Stimulated activated CD4-positive, alpha-beta T cell treated with anti-CD3 and anti-CD28 coated beads, Interleukin-2, amount 100 ng/mL, for 4 hours (primary cell): ENCODE measurements around the gene OBP2A.
"Not testable (repeated sequence)": the region's sequence is repeated elsewhere in the genome, so short reads cannot be mapped to it uniquely, and the experiment has no call there.

Source experiments
- DNase-seq: peaks from one replicate; pipeline ENCODE4 v3.0.0-alpha.2; 2020; ENCODE audit warnings: low read depth

OBP2A gene

DNA sequence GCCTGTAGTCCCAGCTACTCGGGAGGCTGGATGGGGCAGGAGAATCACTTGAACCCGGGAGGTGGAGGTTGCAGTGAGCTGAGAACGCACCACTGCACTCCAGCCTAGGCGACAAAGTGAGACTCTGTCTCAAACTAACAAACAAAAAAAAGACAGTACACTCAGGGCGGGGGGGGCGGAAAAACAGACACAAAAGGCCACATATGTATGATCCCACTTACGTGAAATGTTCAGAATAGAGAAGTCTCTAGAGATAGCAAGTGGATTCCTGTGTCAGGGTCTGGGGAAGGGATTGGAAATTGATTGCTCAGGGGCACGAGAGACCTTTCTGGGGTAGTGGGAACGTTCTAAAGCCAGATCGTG is 33.7 kb upstream of the OBP2A start:
- DNase-seq = no peak

DNA sequence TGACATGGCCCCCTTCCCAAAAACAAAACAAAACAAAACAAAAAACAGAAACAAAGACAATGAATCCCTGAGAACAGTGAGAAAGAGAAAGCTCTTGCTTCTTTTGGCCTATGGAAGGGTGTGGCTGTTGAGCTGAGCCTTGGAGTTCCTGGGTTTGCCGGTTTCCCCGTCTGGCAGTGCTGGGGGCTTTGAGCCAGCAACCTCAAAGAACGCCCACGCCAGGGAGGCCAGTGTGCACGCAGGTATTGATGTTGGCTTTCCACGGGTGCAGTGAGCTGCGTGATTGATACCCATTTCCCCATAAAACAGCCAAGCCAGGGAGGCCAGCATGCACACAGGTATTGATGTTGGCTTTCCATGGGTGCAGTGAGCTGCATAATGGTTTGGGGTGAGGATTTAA is 33.0 kb upstream of the OBP2A start:
- no peak for DNase-seq

DNA sequence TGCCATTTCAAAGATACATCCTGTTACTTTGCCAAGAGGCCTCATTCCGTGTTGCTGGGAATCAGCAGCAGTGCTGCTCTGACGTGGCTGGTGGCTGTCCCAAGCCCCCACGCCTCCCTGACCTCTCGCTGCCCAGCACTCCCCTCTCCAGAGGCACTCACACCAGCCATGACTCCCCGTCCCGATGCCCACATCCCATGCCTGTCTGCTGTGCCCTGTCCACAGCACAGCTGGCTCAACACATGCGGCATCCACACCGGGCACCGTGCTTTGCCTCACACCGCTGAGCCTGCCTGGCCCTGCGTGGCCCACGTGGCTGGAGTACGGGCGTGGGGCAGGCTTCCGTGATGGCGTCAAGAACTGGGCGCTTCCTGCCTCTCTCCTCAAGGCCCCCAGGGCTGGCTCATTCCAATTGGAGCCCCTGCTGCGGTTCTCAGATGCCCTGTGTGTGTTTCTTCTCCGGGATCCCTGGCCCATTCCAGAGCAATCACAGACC is 32.5 kb upstream of the OBP2A start:
- no peak for DNase-seq

DNA sequence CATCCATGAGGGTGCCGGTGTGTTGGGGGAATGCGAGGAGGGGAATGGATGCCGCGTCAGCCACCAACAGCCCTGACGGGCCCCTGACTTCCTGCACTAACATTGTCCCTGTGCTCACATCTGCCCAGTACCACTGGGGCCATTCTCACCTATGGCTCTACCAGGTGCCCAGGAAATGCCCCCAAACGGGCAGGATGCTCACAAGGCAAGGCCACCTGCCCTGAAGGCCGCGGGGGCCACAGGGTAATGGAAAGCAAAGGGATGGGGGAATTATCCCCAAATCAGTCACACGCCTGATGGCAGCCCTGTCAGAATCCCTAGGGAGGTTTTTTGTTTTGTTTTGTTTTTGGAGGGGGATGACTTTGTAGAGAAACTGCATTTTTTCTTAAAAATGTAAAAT is 32.0 kb upstream of the OBP2A start:
- not testable (repeated sequence) for DNase-seq

DNA sequence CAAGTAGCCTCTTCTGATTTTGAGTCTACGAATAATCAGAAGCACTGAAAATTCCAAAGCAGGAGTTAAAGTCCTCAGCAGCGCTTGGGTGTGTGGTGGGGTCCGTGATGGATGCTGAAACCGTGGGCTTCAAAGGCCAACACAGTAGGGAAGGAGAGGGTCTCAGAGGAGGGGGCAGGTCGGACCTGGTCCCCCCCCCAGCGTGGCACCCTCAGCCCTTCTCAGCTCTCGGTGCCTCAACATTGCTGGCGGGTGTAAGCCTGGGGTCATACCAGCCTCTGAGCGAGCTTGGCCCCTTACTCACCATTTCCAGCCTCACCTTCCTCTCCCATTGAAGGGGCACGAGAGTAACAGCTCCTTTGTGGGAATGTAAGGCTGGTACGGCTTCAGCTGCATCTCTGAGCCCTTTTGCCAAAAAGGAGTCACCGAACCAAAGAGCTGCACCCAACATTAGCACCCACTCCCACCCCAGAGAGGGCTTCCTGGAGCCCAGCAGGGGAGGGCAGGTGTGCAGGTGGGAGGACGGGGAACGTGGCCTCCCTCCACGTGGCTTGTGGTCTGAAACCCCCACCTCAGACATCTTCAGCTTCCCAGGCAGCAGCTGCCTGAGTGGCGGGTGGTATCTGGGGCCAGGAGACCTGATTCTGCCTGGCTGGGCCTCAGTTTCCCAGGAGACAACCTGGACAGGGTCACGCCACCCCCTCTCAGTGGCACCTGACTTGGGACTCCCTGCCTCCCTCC is 31.4 kb upstream of the OBP2A start:
- no peak for DNase-seq

DNA sequence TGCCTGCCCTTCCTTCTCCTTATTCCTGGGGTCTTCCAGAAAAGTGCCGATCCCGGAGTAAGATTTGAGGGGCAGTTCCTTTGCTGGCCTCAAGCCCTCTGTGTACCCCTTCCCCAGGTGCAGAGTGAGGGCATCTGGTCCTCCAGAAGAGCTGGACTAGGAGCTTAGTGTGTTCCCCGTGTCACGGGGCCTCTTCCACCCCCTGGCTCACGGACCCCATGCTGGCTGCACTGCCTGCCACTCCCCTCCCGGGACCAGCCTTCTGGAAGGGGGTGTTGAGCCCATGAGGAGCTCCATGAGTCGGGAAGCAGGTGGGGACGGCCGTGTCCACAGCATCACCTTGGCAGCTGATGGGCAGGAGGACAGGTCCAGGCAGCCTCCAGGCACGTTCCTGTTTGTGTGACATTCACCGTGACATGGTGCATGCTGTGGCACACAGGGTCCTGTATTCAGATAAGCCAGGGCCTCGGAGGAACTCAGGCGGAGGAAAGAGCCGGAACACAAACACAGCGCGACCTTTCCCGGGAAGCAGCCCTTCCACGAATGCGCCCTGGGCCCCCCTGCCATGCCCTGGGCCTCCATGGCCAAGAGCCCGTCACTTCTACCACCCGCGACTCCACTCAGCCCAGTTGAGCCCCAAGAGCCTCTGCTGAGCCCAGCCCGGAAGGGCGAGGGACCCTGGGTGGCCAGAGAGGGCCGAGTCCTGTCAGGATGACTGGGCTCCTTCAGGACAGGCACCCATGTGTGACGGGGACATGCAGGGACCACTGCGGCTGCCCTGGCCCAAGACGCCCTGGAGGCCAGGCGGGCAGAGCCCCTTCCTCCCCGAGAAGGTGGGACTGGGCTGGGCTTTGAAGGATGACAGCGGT is 30.6 kb upstream of the OBP2A start:
- DNase-seq = no peak

DNA sequence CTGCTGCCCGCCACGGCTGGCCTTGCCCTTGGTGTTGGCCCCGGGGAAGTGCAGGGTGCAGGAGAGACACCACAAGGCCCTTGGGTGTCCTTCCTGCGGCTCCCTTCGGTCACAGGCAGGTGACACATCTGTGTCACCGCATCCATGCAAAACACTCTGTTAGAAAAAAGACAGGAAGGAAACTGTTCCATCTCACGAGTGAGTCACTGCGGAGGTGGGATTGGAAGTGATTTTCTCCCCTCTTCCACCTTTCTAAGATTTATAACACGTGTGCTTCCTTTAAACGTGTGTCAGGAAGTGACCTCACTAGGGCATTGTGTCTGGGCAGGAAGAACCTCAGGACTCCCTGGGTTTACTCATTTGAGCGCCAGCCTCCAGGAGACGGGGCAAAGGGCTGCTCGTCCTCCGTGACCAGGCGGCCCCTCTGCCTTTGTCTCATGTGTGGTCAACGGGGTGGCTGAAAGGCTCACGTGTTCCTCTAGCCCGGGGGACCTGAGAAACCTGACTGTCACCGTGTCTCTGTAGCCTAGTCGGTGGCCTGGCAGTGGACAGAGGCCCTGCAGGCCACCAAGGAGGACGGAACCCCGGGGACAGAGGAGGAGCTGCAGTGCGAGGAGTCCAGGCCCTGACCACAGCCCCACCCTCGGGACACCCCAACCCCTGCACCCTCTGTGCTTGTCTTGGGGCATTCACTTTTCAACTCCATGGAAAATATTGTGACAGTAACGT is 29.6 kb upstream of the OBP2A start:
- no peak for DNase-seq

DNA sequence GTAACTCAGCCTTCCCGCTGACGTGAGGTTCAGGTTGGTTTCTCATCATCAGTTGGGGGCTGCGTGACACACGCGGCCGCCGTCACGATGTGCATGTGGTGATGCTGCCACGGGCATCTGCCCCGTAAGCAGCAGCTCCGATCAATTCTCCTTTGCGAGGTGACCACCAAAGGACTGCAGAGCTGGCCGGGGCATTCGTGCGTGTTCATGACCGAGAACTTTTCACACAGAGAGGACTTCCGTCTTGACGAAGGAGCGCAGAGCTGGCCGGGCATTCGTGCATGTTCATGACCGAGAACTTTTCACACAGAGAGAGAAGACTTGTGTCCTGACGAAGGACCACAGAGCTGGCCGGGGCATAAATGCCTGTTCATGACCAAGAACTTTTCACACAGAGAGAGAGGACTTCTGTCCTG is 28.5 kb upstream of the OBP2A start:
- DNase-seq = no peak

DNA sequence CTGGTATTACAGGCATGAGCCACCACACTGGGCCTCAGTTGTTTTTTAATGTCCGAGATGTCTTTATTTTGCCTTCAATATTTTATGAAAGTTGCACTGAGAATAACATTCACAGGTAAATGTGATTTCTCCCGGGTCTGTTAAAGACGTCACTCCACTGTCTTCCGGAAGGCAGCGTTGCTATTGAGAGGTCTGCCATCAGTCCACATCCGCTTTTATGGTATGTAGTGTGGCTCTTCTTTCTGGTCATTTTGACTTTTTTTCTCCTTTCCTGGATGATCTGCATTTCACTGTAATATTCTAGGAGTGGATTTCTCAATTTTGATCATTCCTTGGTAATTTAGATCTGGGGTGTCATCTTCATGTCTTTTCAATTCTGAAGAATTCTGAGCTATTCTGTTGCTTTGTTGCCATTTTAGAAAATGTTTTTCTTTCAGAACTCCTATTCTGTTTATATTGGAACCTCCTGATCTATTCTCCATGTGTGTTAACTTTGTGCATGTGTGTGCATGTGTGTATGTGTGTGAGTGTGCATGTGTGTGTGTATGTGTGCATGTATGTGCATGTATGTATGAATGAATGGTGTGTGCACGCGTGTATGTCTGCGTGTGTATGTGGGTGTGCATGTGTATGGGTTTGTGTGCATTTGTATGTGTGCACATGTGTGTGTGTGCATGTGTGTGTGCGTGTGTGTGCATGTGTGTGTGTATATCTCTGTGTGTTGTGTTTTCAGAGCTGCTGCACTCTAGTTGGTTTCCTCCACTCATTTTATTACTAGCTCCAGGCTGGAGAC is 26.6 kb upstream of the OBP2A start:
- no peak for DNase-seq

DNA sequence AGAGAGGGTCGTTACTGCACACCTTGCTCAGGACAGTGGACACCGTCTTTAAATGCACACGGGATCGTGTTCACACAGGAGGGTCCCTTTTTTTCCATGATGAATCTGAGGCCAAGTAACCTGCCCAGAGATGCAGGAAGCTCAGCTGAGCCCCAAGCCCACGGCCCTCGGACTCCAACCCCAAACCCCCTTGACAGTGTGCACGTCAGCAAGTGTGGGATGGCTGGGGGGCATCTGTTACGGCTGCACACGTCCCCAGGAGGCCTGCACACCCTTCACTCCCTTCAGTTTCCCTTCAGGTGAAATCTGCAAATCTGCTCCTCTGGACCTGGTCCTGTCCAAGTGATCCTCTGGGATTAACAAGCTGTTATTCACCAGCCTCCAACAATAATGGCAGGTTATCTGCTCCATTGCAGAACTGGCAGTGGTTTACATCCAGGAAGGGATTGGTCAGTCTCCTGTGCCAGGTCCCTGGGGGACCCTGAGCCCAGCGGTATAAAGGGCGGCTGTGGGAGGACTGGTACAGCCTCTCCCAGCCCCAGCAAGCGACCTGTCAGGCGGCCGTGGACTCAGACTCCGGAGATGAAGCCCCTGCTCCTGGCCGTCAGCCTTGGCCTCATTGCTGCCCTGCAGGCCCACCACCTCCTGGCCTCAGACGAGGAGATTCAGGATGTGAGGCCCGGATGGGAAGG is 24.9 kb upstream of the OBP2A start, which contains the start of gene LCN1:
TSS of gene LCN1 (plus strand) at position 525 of the 692 bp plus-strand sequence. CDS start at position 583, 58 bp downstream.
- no peak for DNase-seq

DNA sequence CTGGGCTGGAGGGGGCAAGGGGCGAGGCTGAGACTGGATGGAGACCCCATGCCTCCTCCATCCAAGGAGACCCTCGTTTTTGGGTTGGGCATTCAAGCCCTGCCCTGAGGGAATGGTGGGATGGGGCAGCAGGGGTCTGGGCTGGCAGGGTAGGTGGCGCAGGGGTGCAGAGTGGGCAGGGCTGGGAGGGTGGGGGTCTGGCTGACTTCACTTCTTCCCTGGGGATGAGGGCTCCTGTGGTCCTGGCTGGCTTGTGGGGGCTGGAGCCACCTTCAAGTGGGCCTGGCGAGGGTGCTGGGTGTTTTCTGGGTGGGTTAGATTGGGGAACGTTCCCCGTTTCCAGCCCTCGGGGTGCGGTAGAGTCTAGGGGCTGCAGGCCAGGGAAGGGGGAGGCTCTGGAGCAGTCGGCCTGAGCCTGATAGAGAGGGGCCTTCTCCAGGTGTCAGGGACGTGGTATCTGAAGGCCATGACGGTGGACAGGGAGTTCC is 24.3 kb upstream of the OBP2A start:
- DNase-seq = no peak

DNA sequence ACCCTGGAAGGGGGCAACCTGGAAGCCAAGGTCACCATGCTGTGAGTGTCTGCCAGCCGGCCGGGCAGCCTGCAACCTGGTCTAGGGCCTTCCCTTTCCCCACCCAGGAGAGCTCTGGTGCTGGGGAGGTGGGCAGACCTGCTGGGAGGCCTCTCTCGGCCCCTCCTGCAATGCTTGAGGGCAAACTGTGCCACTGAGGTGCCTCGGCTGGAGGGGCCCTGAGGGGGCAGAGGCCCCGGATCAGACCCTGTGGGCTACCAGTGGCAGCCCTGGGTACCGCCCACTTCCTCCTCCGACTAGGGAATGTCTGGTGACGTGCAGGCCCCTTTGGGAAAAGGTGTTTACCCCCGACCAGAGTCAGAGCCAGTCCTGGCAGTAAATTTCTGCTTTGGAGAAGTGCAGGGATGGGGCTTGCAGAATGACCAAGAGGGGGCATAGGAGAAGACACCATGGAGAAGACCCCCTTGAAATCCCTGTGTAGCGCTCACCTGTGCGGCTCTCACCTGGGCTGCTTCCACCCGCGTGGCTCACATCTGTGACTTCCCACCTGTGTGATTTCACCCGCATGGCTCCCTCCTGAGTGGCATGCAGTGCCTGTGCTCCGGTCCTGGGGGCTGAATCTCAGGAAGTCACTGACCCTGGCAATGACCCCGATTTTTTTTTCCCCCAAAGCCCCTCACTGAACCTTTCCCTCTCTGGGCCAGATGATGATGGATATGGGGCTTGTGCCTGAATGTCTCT is 23.6 kb upstream of the OBP2A start:
- DNase-seq = no peak

DNA sequence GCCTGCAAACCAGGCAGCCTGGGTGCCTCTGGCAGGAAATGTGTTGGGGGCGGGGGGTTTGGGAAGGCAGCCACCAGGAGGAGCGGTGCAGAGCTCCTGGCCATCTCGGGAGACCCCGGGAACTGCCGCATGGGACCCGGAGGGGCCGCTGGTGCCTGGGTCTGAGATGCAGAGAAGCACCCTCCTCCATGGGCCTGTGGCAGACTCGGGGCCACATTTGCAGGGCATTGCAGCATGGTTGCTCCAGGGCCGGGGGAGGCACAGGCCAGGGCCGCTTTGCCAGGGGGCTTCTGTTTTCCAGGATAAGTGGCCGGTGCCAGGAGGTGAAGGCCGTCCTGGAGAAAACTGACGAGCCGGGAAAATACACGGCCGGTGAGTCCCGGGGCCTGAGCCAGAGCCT is 23.0 kb upstream of the OBP2A start:
- DNase-seq = no peak

DNA sequence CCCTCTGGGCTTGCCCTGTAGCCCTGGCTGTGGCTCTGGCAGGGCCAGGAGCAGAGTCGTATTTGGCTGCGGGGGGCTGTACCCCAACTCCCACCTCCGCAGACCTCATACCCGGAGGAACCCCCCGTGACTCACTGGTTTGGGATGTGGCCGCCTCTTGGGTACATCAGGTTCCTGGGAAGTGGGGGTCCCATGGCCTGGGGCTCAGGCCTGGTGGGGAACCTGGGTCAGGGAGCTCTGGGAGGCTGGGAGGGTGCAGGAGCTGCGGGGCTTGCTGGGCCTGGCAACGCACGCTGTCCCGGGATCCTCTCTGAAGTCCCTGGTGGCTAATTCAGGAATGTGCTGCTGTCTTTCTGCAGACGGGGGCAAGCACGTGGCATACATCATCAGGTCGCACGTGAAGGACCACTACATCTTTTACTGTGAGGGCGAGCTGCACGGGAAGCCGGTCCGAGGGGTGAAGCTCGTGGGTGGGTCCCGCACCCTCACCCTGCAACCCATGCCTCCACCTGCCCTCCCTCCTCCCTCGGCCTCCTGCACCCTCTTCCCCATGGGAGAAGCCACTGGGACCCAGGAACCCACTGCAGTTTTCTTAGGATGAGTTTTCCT is 22.3 kb upstream of the OBP2A start:
- DNase-seq = no peak

DNA sequence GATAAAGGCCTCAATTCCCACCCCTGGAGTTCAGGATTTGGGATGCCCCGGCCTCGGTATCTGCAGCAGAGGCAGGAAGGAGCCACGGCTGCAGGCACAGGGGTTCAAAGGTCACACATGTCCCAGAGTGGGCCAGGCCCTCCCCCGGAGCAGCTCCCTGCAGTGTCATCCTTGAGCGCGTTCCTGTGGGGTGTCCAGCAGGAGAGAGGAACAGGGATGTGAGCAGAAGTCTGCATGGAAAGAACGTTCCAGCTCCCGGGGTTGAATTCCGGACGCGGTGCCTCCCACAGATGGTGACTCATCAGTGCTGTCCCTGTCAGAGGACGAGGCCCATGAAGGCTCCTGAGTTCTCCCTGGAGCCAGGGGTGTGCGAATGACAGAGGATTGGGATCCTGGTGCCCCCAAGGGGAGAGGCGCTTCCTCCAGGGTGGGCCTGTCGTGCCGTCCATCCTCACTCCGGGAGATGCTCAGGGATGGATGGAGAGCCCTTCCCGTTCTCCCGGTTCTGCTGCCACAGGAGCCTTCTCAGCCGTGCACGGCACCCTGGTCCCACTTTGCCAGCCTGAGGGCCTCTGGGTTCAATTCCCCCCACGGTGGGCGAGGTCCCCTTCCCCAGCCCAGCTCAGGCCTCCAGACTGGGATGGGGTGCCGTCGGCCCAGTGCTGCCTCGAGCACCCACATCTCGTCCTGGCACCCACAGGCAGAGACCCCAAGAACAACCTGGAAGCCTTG is 21.6 kb upstream of the OBP2A start:
- no peak for DNase-seq

DNA sequence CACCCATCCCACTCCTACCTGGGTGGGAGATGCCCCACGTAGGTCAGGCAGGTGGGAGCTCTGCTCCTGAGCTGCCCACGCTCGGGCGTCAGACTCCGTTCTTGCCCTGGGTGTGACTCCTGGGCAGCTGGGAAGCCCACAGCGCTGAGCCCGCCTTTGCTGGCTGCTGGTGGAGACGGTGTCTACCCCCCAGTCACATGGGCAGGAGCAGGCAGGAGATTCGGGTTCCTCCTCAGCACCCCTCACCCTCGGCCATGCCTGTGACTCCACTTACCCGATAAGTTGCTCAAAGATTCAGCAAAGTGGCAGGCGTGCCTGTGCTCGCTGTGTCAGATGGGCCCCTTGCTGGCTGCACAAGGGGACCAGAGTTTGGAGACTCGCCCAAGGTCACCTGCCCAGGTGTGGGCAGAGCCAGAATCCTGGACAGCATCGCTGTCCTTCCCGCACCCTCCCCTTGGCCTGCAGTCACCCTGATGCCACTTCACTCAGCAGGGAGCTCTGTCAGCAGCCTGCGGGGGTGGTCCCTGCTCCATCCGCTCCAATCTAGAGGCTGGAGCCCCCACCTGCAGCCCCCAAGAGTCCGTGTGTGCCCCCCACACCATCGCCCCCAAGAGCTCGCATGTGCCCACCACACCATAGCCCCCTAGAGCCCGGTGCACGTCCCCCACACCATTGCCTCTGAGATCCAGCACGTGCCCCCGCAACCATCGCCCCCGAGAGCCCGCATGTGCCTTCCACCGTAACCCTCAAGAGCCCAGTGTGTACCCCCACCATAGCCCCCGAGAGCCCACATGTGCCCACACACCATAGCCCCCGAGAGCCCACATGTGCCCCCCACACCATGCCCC is 20.5 kb upstream of the OBP2A start:
- DNase-seq = no peak

DNA sequence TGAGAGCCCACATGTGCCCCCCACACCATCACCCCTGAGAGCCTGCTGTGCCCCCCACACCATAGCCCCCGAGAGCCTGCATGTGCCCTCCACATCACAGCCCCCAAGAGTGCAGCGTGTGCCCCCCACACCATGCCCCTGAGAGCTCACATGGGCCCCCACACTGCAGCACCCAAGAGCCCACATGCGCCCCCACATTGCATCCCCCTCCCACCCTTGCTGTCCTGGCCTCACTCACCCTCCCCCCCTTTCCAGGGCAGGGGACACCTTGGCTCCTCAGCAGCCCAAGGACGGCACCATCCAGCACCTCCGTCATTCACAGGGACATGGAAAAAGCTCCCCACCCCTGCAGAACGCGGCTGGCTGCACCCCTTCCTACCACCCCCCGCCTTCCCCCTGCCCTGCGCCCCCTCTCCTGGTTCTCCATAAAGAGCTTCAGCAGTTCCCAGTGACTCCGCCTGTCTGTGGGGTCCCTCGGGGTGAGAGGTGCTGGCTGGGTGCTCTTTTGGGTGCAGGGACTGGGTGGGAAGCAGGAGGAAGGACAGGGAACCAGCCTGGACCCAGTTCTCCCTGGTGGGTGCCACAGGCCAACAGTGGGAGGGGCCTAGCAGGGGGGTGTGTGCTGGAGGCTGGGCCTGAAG is 19.7 kb upstream of the OBP2A start:
- DNase-seq = no peak
